ENCODE results near the gene GATAD2A.

The GATAD2A gene

DNA sequence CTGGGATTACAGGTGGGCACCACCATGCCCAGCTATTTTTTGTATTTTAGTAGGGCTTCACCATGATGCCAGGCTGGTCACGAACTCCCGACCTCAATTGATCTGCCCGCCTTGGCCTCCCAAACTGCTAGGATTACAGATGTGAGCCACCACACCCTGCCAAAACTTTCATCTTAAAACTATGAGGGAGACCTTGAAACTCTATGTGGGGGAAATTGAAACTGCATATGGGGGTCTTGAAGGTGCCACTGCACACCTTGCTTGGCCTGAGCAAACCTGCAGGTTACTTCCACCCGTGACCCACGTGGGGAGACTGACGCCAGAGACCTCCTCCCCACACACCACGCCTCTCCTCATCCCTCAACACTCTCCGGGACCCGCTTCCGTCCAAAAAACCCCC is 148.2 kb downstream of the GATAD2A start:
- Mint-ChIP-seq H3K9me3 (no peaks in the 10 kb centered on the region), H3K27me3 (peaks cover 4% of the 10 kb centered on the region), H3K27ac (no peak overlapping the region)

GRCh38 chr19:19554074-19555023 is 148.9 kb downstream of the GATAD2A start:
- Mint-ChIP-seq H3K27me3 (no peaks in the 10 kb centered on the region), H3K9me3 (no peaks in the 10 kb centered on the region), H3K27ac (no peak overlapping the region), H3K36me3 (ENCODE audit: low read depth) (no peaks in the 10 kb centered on the region), H3K4me3 (no peak overlapping the region), H3K4me1 (ENCODE audit: low read depth) (no peaks in the 10 kb centered on the region)

More for the DNA sequence above, 148.2 kb downstream of the GATAD2A start:
- Mint-ChIP-seq H3K4me3 (no peak overlapping the region), H3K4me1 (ENCODE audit: low read depth) (no peaks in the 10 kb centered on the region), H3K36me3 (ENCODE audit: low read depth) (no peaks in the 10 kb centered on the region)

DNA sequence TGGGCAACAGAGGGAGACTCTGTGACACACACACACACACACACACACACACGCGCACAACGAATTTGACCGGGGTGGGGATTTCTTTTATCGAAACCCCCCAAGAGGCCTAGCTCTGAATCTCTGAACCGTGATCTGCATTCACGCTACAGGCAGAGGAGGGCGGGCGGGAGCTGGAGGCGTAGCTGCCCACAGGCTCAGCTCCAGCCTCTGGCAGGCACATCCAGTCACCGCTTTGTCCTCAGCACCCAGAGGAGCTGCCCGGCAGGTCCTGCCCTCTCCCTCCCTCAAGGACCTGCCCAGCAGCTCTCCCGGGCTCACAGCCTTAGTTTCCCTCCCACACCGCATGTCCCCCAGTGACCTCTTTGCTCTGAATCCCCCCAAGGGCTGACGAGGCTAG is 152.6 kb downstream of the GATAD2A start:
- Mint-ChIP-seq H3K4me1 (ENCODE audit: low read depth) (no peaks in the 10 kb centered on the region), H3K4me3 (no peak overlapping the region), H3K27ac (no peak overlapping the region), H3K36me3 (ENCODE audit: low read depth) (peaks cover 5% of the 10 kb centered on the region), H3K9me3 (no peaks in the 10 kb centered on the region), H3K27me3 (no peaks in the 10 kb centered on the region)

Data from stimulated activated naive CD8-positive, alpha-beta T cell treated with anti-CD3 and anti-CD28 coated beads, Interleukin-15, Interleukin-2, amounts not matched to agents 100 ng/mL and 50 ng/mL, for 24 hours (primary cell).